Measurements from ENCODE around the gene ADGRA1.

DNA sequence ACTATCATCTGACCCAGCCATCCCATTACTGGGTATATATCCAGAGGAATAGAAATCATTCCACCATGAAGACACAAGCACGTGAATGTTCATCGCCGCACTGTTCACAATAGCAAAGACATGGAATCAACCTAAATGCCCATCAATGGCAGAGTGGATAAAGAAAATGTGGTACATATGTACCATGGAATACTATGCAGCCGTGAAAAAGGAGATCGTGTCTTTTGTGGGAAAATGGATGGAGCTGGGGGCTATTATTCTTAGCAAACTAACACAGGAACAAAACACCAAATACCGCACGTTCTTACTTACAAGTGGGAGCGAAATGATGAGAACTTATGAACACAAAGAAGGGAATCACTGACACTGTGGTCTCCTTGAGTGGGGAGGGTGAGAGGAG lies 62.5 kb downstream of the ADGRA1 start:
- TF ChIP-seq, protein P1, sequence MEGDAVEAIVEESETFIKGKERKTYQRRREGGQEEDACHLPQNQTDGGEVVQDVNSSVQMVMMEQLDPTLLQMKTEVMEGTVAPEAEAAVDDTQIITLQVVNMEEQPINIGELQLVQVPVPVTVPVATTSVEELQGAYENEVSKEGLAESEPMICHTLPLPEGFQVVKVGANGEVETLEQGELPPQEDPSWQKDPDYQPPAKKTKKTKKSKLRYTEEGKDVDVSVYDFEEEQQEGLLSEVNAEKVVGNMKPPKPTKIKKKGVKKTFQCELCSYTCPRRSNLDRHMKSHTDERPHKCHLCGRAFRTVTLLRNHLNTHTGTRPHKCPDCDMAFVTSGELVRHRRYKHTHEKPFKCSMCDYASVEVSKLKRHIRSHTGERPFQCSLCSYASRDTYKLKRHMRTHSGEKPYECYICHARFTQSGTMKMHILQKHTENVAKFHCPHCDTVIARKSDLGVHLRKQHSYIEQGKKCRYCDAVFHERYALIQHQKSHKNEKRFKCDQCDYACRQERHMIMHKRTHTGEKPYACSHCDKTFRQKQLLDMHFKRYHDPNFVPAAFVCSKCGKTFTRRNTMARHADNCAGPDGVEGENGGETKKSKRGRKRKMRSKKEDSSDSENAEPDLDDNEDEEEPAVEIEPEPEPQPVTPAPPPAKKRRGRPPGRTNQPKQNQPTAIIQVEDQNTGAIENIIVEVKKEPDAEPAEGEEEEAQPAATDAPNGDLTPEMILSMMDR (IDR thresholded peaks at IDR 0.05 in 4 of 5, conservative IDR thresholded peaks at IDR 0.05 in 1 of 5), result no peak
- TF ChIP-seq POLR2A (IDR thresholded peaks at IDR 0.05), result no peak

Measured in gastrocnemius medialis (tissue), 4 donors.